Peyer's patch (tissue), 4 donors: ENCODE data around the gene SMARCB1. TPM values are rescaled to one million over a fixed set of nuclear protein-coding genes. Genes with fewer than 3 reads are reported as not detected.

Experiments used
- DNase-seq, 3 donors: peaks; one replicate each; pipeline ENCODE4 v3.0.0-alpha.2; 2017 to 2019
- H3K27ac ChIP-seq, 4 donors: fragments of 200-600 bp; sonication (generic); one replicate each; pipeline ENCODE4 v1.5.1; 2016 to 2019
- H3K27me3 ChIP-seq, 2 donors: fragments of 200-600 bp; sonication (generic); one replicate each; pipeline ENCODE4 v1.5.1; 2019
- H3K36me3 ChIP-seq, 3 donors: fragments of 200-600 bp; sonication (generic); one replicate each; pipeline ENCODE4 v1.5.1; 2016 to 2019
- H3K4me1 ChIP-seq, 4 donors: fragments of 200-600 bp; sonication (generic); one replicate each; pipeline ENCODE4 v1.5.1; 2016 to 2019
- H3K4me3 ChIP-seq, 4 donors: fragments of 200-600 bp; sonication (generic); 1 replicate in 3 of 4; 2 replicates in 1 of 4; pipeline ENCODE4 v1.5.1; 2016 to 2019; ENCODE audit warnings: mild to moderate bottlenecking in 1 of 4
- H3K9me3 ChIP-seq, 4 donors: fragments of 200-600 bp; sonication (generic); one replicate each; pipeline ENCODE4 v1.5.1; 2016 to 2019; ENCODE audit warnings: mild to moderate bottlenecking in 1 of 4
- CTCF ChIP-seq, 6 experiments: fragments of 450-650 bp in 4 of 6; fragments of 200-600 bp in 2 of 6; sonication (generic) in 1 of 6; IDR thresholded peaks; one replicate each; pipeline ENCODE4 v1.5.1; 2017 to 2019; ENCODE audit warnings: antibody characterized with exemption in 6 of 6, mild to moderate bottlenecking in 3 of 6, moderate library complexity in 1 of 6
- POLR2A ChIP-seq, 2 donors: fragments of 450-650 bp; IDR thresholded peaks; one replicate each; pipeline ENCODE4 v1.5.1; 2017; ENCODE audit warnings: antibody characterized with exemption in 2 of 2, mild to moderate bottlenecking in 2 of 2, moderate library complexity in 2 of 2
- total RNA-seq, 4 donors: library from RNA; depleted of rRNA; stranded (reverse); fragments of >200 nt; gene quantifications; one replicate each; pipeline ENCODE4 v1.1.0, GENCODE V29; 2016

Gene SMARCB1
- total RNA-seq, result 10 to 100 TPM; 45.7 to 94.9 (median 77.0) TPM

- H3K9me3 ChIP-seq, result no peaks in the 10 kb centered on the region
- H3K36me3 ChIP-seq, result peaks cover 0 to 9% (median 0%) of the 10 kb centered on the region in 3 donors
- TF ChIP-seq POLR2A (IDR thresholded peaks at IDR 0.05) (peak; percentile 84 to 89), CTCF (IDR thresholded peaks at IDR 0.05) (no peak)
- peak; percentile 89 to 96 (median 94) for DNase-seq
- peak within 1 kb of the TSS; percentile 98 to 100 (median 100) for H3K27ac ChIP-seq
- H3K27me3 ChIP-seq, result no peaks in the 10 kb centered on the region
- peaks cover 0 to 35% (median 10%) of the 10 kb centered on the region in 4 donors for H3K4me1 ChIP-seq
- H3K4me3 ChIP-seq, result peak within 1 kb of the TSS; percentile 84 to 98 (median 92)
Observed at GRCh38 chr22:23786752-23787599, at the start of gene SMARCB1. SMARCB1 (plus strand) TSS chr22:23786966; CDS start chr22:23787170, 204 bp downstream.

GRCh38 chr22:23737696-23738095, 49.1 kb upstream of the SMARCB1 start:
- Histone ChIP-seq H3K4me1 (no peaks in the 10 kb centered on the region), H3K27me3 (no peaks in the 10 kb centered on the region), H3K36me3 (peaks cover 0 to 8% (median 0%) of the 10 kb centered on the region in 3 donors), H3K4me3 (no peak overlapping the region), H3K9me3 (no peaks in the 10 kb centered on the region), H3K27ac (no peak overlapping the region)
- DNase-seq, result no peak
- TF ChIP-seq POLR2A (IDR thresholded peaks at IDR 0.05) (no peak), CTCF (IDR thresholded peaks at IDR 0.05) (no peak)

- DNase-seq, result no peak
- Histone ChIP-seq H3K27ac (no peak overlapping the region), H3K36me3 (peaks cover 0 to 33% (median 0%) of the 10 kb centered on the region in 3 donors), H3K9me3 (no peaks in the 10 kb centered on the region), H3K4me3 (no peak overlapping the region), H3K27me3 (no peaks in the 10 kb centered on the region), H3K4me1 (no peaks in the 10 kb centered on the region)
- TF ChIP-seq POLR2A (IDR thresholded peaks at IDR 0.05) (no peak), CTCF (IDR thresholded peaks at IDR 0.05) (no peak)
Observed at GRCh38 chr22:23742505-23743264, 44.1 kb upstream of the SMARCB1 start.

GRCh38 chr22:23743303-23743705, 43.5 kb upstream of the SMARCB1 start:
- Histone ChIP-seq H3K36me3 (peaks cover 0 to 33% (median 0%) of the 10 kb centered on the region in 3 donors), H3K9me3 (no peaks in the 10 kb centered on the region), H3K27me3 (no peaks in the 10 kb centered on the region), H3K27ac (no peak overlapping the region), H3K4me1 (no peaks in the 10 kb centered on the region), H3K4me3 (no peak overlapping the region)
- TF ChIP-seq CTCF (IDR thresholded peaks at IDR 0.05) (no peak), POLR2A (IDR thresholded peaks at IDR 0.05) (no peak)
- DNase-seq, result no peak

- Histone ChIP-seq H3K4me3 (no peak overlapping the region), H3K4me1 (no peaks in the 10 kb centered on the region), H3K36me3 (peaks cover 0 to 33% (median 0%) of the 10 kb centered on the region in 3 donors), H3K9me3 (no peaks in the 10 kb centered on the region), H3K27ac (no peak overlapping the region), H3K27me3 (no peaks in the 10 kb centered on the region)
- TF ChIP-seq CTCF (IDR thresholded peaks at IDR 0.05), result no peak
- no peak for TF ChIP-seq POLR2A (IDR thresholded peaks at IDR 0.05)
- DNase-seq, result no peak
Observed at GRCh38 chr22:23744001-23744400, 42.8 kb upstream of the SMARCB1 start.
